ENCODE results near the gene NXN. TPM values are rescaled to one million over a fixed set of nuclear protein-coding genes. Genes with fewer than 3 reads are reported as not detected.

The NXN gene
- total and polyA plus RNA-seq, 3 donors from 2014 or later, result 22.9 to 26.0 (median 23.0) TPM

DNA sequence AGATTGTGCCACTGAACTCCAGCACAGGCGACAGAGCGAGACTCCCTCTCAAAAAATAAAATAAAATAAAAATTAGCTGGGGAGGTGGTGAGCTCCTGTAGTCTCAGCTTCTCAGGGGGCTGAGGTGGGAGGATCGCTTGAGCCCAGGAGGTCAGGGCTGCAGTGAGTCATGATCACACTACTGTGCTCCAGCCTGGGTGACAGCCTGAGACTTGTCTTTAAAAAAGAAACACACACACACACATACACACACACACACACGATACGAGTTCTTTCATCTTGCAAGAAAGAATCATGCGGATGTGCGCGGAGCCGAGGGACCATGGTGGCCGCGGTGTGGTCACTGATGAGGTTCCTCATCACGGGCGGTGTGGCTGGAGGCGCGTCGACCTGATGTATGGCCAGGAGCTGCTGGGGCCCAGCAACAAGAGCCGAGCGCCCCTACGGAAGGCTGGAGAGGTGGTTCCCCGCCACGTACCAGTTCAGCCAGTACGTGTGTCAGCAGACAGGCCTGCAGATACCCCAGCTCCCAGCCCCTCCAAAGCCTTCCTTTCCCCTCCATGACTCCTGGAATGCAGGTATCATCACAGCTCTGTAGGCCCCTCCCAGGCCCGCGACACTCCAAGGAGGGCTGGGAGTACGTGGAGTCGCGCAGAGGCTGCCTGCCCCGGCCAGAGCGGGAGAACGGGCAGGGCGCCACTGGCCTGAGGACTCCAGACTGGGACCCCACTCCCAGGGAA is 20.7 kb downstream of the NXN start:
- Histone ChIP-seq H3K27me3 (no peaks in the 10 kb centered on the region), H3K27ac (no peak overlapping the region), H3K4me1 (peaks cover 5% of the 10 kb centered on the region), H3K9me3 (no peaks in the 10 kb centered on the region), H3K36me3 (ENCODE audit: low read depth, missing control alignments) (no peaks in the 10 kb centered on the region), H3K4me3 (no peak overlapping the region)
- WGBS, 2 donors, result 90 to 91% methylated on average over 31 of the region's 31 CpGs
- TF ChIP-seq, protein P1, sequence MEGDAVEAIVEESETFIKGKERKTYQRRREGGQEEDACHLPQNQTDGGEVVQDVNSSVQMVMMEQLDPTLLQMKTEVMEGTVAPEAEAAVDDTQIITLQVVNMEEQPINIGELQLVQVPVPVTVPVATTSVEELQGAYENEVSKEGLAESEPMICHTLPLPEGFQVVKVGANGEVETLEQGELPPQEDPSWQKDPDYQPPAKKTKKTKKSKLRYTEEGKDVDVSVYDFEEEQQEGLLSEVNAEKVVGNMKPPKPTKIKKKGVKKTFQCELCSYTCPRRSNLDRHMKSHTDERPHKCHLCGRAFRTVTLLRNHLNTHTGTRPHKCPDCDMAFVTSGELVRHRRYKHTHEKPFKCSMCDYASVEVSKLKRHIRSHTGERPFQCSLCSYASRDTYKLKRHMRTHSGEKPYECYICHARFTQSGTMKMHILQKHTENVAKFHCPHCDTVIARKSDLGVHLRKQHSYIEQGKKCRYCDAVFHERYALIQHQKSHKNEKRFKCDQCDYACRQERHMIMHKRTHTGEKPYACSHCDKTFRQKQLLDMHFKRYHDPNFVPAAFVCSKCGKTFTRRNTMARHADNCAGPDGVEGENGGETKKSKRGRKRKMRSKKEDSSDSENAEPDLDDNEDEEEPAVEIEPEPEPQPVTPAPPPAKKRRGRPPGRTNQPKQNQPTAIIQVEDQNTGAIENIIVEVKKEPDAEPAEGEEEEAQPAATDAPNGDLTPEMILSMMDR (IDR thresholded peaks at IDR 0.05), result no peak
- TF ChIP-seq POLR2A (IDR thresholded peaks at IDR 0.05), result no peak
- intact Hi-C loops (cut with DNase I; ENCODE audit: low total_unique reads), result no loop called here
- DNase-seq, result no peak

DNA sequence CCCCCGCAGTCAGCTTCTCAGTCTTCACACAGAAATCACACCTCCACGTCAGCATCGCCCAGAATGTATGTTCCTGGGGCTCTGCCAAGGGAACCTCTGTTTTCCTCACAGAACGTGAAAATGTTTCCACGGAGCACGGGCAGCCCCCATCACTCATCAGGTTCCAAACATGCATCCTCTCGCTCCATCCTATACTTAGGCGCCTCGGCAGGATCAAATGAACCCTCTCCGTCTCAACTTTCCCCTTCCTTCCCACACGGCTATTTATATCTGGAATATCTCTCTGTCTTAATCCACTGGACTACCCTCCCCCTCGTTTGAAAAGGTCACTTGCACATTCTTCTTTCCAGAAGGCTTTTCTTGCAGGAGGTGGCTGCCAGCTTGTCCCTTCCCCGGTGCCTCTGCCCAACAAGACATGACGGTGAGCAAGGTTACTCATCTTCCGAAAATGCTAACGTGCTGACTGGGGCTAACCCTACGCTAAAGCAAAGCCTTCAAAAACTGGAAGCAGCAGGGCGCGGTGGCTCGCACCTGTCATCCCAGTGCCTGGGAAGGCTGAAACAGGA is 21.6 kb downstream of the NXN start:
- WGBS, 2 donors, result 80 to 81% methylated on average over 20 of the region's 20 CpGs
- H3K9me3 ChIP-seq, result no peaks in the 10 kb centered on the region
- H3K36me3 ChIP-seq (ENCODE audit: low read depth, missing control alignments), result no peaks in the 10 kb centered on the region
- intact Hi-C loops (cut with DNase I; ENCODE audit: low total_unique reads), result no loop called here
- no peak for TF ChIP-seq POLR2A (IDR thresholded peaks at IDR 0.05)
- TF ChIP-seq, protein P1 (IDR thresholded peaks at IDR 0.05), result no peak
- no peak overlapping the region for H3K4me3 ChIP-seq
- H3K27ac ChIP-seq, result no peak overlapping the region
- peaks cover 5% of the 10 kb centered on the region for H3K4me1 ChIP-seq
- DNase-seq, result no peak
- no peaks in the 10 kb centered on the region for H3K27me3 ChIP-seq

DNA sequence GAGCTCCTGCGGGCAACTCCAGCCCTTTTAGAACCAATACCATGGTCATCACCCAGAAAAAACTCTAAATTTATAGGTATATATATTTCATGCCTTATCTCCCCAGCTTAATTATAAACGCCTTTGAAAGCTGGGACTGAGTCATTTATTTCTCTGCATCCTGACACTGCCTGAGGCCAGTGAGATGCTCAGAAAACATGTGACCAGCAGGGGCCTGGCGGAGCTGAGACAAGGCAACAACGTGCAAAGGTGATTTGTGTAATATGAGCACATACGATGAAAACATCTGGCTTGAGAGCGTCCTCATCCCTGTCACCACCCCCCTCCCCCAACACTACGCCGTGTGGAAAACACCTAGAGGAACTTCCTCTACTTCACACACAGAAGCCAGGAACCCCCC is 22.7 kb downstream of the NXN start:
- no peak overlapping the region for H3K4me3 ChIP-seq
- intact Hi-C loops (cut with DNase I; ENCODE audit: low total_unique reads), result no loop called here
- peaks cover 5% of the 10 kb centered on the region for H3K4me1 ChIP-seq
- H3K27me3 ChIP-seq, result no peaks in the 10 kb centered on the region
- WGBS, 2 donors, result 75 to 81% methylated on average over 8 of the region's 8 CpGs
- H3K36me3 ChIP-seq (ENCODE audit: low read depth, missing control alignments), result no peaks in the 10 kb centered on the region
- no peaks in the 10 kb centered on the region for H3K9me3 ChIP-seq
- H3K27ac ChIP-seq, result no peak overlapping the region
- DNase-seq, result no peak
- TF ChIP-seq POLR2A (IDR thresholded peaks at IDR 0.05), result no peak
- TF ChIP-seq, protein P1 (IDR thresholded peaks at IDR 0.05), result no peak

DNA sequence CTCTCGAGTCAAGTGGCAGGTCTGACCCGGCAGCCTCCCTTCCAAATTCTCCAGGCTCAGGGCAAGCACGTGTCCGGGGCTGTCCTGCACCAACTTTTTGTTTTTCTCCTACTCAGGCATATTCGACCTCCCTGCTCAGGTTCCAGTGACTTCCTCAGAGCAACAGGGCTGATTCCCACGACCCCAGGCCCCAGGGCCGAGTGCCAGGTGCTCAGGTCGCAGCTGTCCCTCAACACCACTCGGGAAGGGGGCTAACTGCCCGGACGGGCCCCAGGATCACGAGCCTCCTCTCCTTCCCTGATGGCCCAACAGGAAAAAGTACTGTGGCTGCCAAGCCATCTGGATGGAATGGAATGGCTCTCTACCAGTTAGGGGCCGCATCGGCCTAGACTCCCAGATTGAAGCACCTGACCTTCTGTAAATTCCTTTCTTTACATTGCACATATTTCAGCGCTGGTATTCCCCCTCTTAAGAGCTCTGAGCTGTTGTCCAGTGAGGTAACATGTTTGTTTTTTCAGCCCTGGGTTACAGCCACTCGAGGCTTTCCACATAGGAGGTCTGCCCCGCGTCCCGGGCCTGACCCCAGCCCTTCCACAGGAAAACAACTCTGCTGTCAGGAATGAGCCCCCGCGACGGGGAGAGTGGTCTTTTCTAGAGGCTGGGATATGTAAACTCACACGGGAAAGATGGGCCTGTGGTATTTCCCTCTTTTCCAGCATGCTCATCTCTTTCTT is 25.0 kb downstream of the NXN start:
- Histone ChIP-seq H3K4me3 (no peak overlapping the region), H3K27me3 (no peaks in the 10 kb centered on the region), H3K4me1 (peaks cover 5% of the 10 kb centered on the region), H3K9me3 (no peaks in the 10 kb centered on the region), H3K27ac (no peak overlapping the region), H3K36me3 (ENCODE audit: low read depth, missing control alignments) (no peaks in the 10 kb centered on the region)
- 49 to 55% methylated on average over 23 of the region's 23 CpGs for WGBS, 2 donors
- DNase-seq, result no peak
- TF ChIP-seq POLR2A (IDR thresholded peaks at IDR 0.05), result no peak
- TF ChIP-seq, protein P1 (IDR thresholded peaks at IDR 0.05), result no peak
- intact Hi-C loops (cut with DNase I; ENCODE audit: low total_unique reads), result no loop called here
